HG03159 (cell line): ENCODE results near the gene SH2D1A.
"Not testable (repeated sequence)": the region's sequence is repeated elsewhere in the genome, so short reads cannot be mapped to it uniquely, and the experiment has no call there.

Experiments used
- ATAC-seq: cut with Tn5 transposase; IDR thresholded peaks from one replicate; pipeline ENCODE4 v1.9.1; 2021; ENCODE audit warnings: mild to moderate bottlenecking, moderate library complexity; ENCODE audit not compliant: unreplicated experiment

SH2D1A gene

GRCh38 chrX:124346117-124346876, at the start of gene SH2D1A:
TSS of gene SH2D1A (plus strand) at chrX:124346563. CDS start at chrX:124346643, 80 bp downstream.
- no peak for ATAC-seq

- ATAC-seq = not testable (repeated sequence)
These were observed 47.0 kb upstream of the SH2D1A start for GRCh38 chrX:124299323-124299722.

- peak; percentile 56 for ATAC-seq
These were observed 46.0 kb upstream of the SH2D1A start for GRCh38 chrX:124300405-124300804.

GRCh38 chrX:124307253-124307907, 39.0 kb upstream of the SH2D1A start:
- ATAC-seq = no peak

- no peak for ATAC-seq
These were observed 20.6 kb upstream of the SH2D1A start for GRCh38 chrX:124325732-124326131.

GRCh38 chrX:124328765-124329164, 17.6 kb upstream of the SH2D1A start:
- no peak for ATAC-seq

- no peak for ATAC-seq
These were observed 13.6 kb upstream of the SH2D1A start, which contains the start of gene TEX13D for GRCh38 chrX:124332481-124333424. TSS of gene TEX13D (plus strand) at chrX:124332660. CDS start at chrX:124332918, 258 bp downstream.

- ATAC-seq = no peak
These were observed 12.5 kb upstream of the SH2D1A start for GRCh38 chrX:124333862-124334261.

GRCh38 chrX:124334555-124334954, 11.8 kb upstream of the SH2D1A start:
- not testable (repeated sequence) for ATAC-seq

GRCh38 chrX:124335598-124335997, 10.8 kb upstream of the SH2D1A start:
- no peak for ATAC-seq

- ATAC-seq = no peak
These were observed 8.4 kb upstream of the SH2D1A start for GRCh38 chrX:124337916-124338315.

- no peak for ATAC-seq
These were observed 7.4 kb upstream of the SH2D1A start for GRCh38 chrX:124338733-124339514.

GRCh38 chrX:124341396-124342132, 4.8 kb upstream of the SH2D1A start:
- ATAC-seq = no peak

- ATAC-seq = no peak
These were observed 4.0 kb upstream of the SH2D1A start for GRCh38 chrX:124342174-124342867.

GRCh38 chrX:124343016-124343415, 3.3 kb upstream of the SH2D1A start:
- ATAC-seq = no peak

GRCh38 chrX:124344246-124344645, 2.1 kb upstream of the SH2D1A start:
- no peak for ATAC-seq

- no peak for ATAC-seq
These were observed 496 bp downstream of the SH2D1A start for GRCh38 chrX:124346877-124347241.

GRCh38 chrX:124347242-124347641, 879 bp downstream of the SH2D1A start:
- no peak for ATAC-seq

- no peak for ATAC-seq
These were observed 1.8 kb downstream of the SH2D1A start for GRCh38 chrX:124348182-124348581.
